Common myeloid progenitor, CD34-positive (primary cell): ENCODE measurements around the gene EMX1.

Experiments used
- CTCF ChIA-PET: fragments of 350-600 bp; sonication (Branson Sonifier 250); formaldehyde crosslinking; loops from one replicate; lab custom pipeline; 2021; ENCODE audit warnings: antibody characterized with exemption; lab: Charles Lee
- POLR2A ChIA-PET: fragments of 350-600 bp; sonication (Branson Sonifier 250); formaldehyde crosslinking; loops from one replicate; lab custom pipeline; 2021; ENCODE audit warnings: antibody characterized with exemption; lab: Charles Lee
- DNase-seq, 3 donors: peaks; one replicate each; pipeline versions ENCODE4 v3.0.0 to v3.0.0-alpha.2; 2013
- H3K27ac ChIP-seq, 2 experiments: 1 replicate in 1 of 2; 2 replicates in 1 of 2; pipeline ENCODE4 v1.7.0; 2013; ENCODE audit warnings: inconsistent platforms in 2 of 2, low read length in 2 of 2, mild to moderate bottlenecking in 2 of 2, low read depth in 1 of 2, moderate library complexity in 1 of 2; ENCODE audit not compliant: severe bottlenecking in 2 of 2, insufficient read depth in 1 of 2, poor library complexity in 1 of 2
- H3K27me3 ChIP-seq, 5 experiments: replicated peaks in 2 of 5; 1 replicate in 3 of 5; 2 replicates in 2 of 5; pipeline versions ENCODE4 v1.6.1 to v1.7.0; 2013; ENCODE audit warnings: low read length in 4 of 5, mild to moderate bottlenecking in 2 of 5, moderate library complexity in 2 of 5, inconsistent platforms in 1 of 5; ENCODE audit not compliant: insufficient read depth in 5 of 5, control insufficient read depth in 4 of 5
- H3K36me3 ChIP-seq, 4 experiments: 1 replicate in 2 of 4; 2 replicates in 2 of 4; pipeline versions ENCODE4 v1.6.1 to v1.7.0; 2013; ENCODE audit warnings: low read length in 3 of 4, control low read depth in 1 of 4, mild to moderate bottlenecking in 1 of 4; ENCODE audit not compliant: control insufficient read depth in 4 of 4, insufficient read depth in 4 of 4
- H3K4me1 ChIP-seq, 4 experiments: 1 replicate in 3 of 4; 2 replicates in 1 of 4; pipeline versions ENCODE4 v1.6.1 to v1.7.1; 2013; ENCODE audit warnings: low read length in 3 of 4, mild to moderate bottlenecking in 3 of 4, control low read depth in 1 of 4, inconsistent platforms in 1 of 4, moderate library complexity in 1 of 4; ENCODE audit not compliant: control insufficient read depth in 4 of 4, insufficient read depth in 4 of 4; ENCODE audit errors: control extremely low read depth in 1 of 4
- H3K4me3 ChIP-seq, 7 experiments: 1 replicate in 4 of 7; 2 replicates in 3 of 7; pipeline versions ENCODE4 v1.5.1 to v1.7.0; 2013; ENCODE audit warnings: mild to moderate bottlenecking in 7 of 7, low read length in 6 of 7, moderate library complexity in 6 of 7, inconsistent platforms in 2 of 7, low read depth in 2 of 7, control low read depth in 1 of 7; ENCODE audit not compliant: insufficient read depth in 4 of 7, control insufficient read depth in 1 of 7; ENCODE audit errors: extremely low read depth in 1 of 7
- H3K9me3 ChIP-seq, 5 experiments: 1 replicate in 4 of 5; 2 replicates in 1 of 5; pipeline versions ENCODE4 v1.6.1 to v1.7.1; 2013; ENCODE audit warnings: low read length in 4 of 5, mild to moderate bottlenecking in 2 of 5, inconsistent platforms in 1 of 5, low read depth in 1 of 5, moderate library complexity in 1 of 5; ENCODE audit not compliant: control insufficient read depth in 4 of 5, insufficient read depth in 2 of 5; ENCODE audit errors: control extremely low read depth in 1 of 5
- WGBS: methylation state at CpG from one replicate; pipeline ENCODE4 v1.1.5; 2013; ENCODE audit not compliant: insufficient coverage; 5-methylcytosine and 5-hydroxymethylcytosine counted together

EMX1 gene

GRCh38 chr2:72935611-72935957, 18.3 kb downstream of the EMX1 start:
- CTCF ChIA-PET = interaction anchor here (1.0 to 3.1 kb wide), 2 partner anchors 8 to 42 kb away, joined by 3 to 20 read pairs; no protein-coding TSS in a partner anchor
- H3K4me3 ChIP-seq = no peak overlapping the region
- POLR2A ChIA-PET = no interaction called here
- H3K36me3 ChIP-seq = no peaks in the 10 kb centered on the region
- WGBS = 93% methylated on average over 2 of the region's 2 CpGs
- peaks cover 0 to 23% (median 2%) of the 10 kb centered on the region in 5 experiments for H3K27me3 ChIP-seq
- DNase-seq = no peak
- H3K4me1 ChIP-seq = no peaks in the 10 kb centered on the region
- no peaks in the 10 kb centered on the region for H3K9me3 ChIP-seq
- no peak overlapping the region for H3K27ac ChIP-seq

- Histone ChIP-seq H3K4me1 (no peaks in the 10 kb centered on the region), H3K36me3 (no peaks in the 10 kb centered on the region), H3K4me3 (no peak overlapping the region), H3K9me3 (no peaks in the 10 kb centered on the region), H3K27me3 (peaks cover 0 to 12% (median 2%) of the 10 kb centered on the region in 5 experiments), H3K27ac (no peak overlapping the region)
- no peak for DNase-seq
- 91% methylated on average over 18 of the region's 19 CpGs for WGBS
- CTCF ChIA-PET = no interaction called here
- POLR2A ChIA-PET = no interaction called here
These were observed 19.5 kb downstream of the EMX1 start for GRCh38 chr2:72936660-72937355.

DNA sequence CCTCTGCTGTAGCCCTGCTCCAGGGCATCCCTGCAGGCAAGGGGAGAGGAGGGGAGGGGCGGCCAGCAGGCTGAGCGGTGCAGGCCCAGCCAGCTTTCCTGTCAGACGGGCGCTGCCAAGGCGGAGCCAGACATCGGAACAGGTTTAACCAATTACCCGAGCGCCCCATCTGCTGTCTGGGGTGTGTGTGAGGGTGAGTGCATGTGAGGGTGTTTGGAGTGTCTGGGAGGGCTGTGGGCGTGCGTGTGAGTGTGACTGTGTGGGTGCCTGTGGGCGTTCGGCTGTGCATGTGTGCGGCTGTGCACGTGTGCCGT, 20.0 kb downstream of the EMX1 start:
- CTCF ChIA-PET = no interaction called here

DNA sequence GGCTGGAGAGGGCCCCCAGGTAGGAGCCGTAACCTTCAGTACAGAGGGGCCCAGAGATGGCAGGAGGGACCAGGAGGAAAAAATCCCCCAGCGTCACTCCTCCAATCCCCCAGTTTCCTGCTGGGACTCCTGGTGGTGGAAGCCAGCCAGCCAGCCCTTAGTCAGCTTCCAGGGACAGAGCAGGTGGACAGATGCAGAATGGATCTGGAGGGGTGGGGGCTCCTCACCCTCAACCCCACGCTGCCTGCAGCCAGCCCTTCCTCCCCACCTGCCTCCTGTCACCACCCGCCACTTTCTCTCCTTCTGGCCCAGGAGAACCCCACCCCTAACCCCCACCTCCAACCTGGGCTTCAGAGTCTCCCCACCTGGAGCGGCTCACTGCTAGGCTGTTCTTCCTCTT, 21.1 kb downstream of the EMX1 start:
- peaks cover 0 to 3% (median under 1%) of the 10 kb centered on the region in 4 experiments for H3K36me3 ChIP-seq
- H3K4me1 ChIP-seq = no peaks in the 10 kb centered on the region
- ChIA-PET CTCF (interaction anchor here (1.1 to 2.9 kb wide), 3 partner anchors 11 to 52 kb away, joined by 3 to 10 read pairs (median 3); no protein-coding TSS in a partner anchor), POLR2A (no interaction called here)
- 100% methylated on average over 3 of the region's 5 CpGs for WGBS
- no peaks in the 10 kb centered on the region for H3K9me3 ChIP-seq
- no peak for DNase-seq
- H3K27me3 ChIP-seq = peaks cover 0 to 2% (median 0%) of the 10 kb centered on the region in 5 experiments
- H3K4me3 ChIP-seq = no peak overlapping the region
- H3K27ac ChIP-seq = no peak overlapping the region

More for the DNA sequence above, 20.0 kb downstream of the EMX1 start:
- Histone ChIP-seq H3K9me3 (no peaks in the 10 kb centered on the region), H3K27me3 (peaks cover 0 to 7% (median 2%) of the 10 kb centered on the region in 5 experiments), H3K27ac (no peak overlapping the region), H3K36me3 (peaks cover 0 to 2% (median 0%) of the 10 kb centered on the region in 4 experiments), H3K4me1 (no peaks in the 10 kb centered on the region), H3K4me3 (no peak overlapping the region)
- DNase-seq = no peak
- POLR2A ChIA-PET = no interaction called here
- 97% methylated on average over 7 of the region's 15 CpGs for WGBS

DNA sequence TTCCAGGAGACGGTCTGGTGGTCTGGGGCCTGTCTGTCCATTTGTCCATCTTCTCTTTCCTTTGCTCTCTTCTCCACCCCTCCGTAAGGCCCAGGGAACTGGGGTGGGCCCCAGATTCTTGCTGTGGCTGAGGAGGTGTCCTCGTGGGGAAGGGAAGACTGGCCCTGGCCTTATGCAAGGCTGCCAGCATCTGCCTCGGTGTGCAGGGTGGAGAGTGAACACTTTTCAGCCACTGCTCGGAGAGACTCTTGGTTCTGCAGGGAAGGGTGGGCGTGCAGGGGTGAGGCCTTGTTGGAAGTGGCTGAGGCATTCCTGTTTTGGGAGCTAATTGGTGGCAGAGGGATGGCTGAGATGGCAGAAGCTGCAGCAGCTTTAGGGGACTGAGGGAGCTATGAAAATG, 23.0 kb downstream of the EMX1 start:
- CTCF ChIA-PET = interaction anchor here (1.3 to 2.9 kb wide), 3 partner anchors 9 to 48 kb away, joined by 3 to 10 read pairs (median 6); no protein-coding TSS in a partner anchor
- Histone ChIP-seq H3K9me3 (no peaks in the 10 kb centered on the region), H3K4me3 (no peak overlapping the region), H3K36me3 (peaks cover 0 to 5% (median 2%) of the 10 kb centered on the region in 4 experiments), H3K4me1 (no peaks in the 10 kb centered on the region), H3K27ac (no peak overlapping the region), H3K27me3 (peaks cover 0 to 2% (median 0%) of the 10 kb centered on the region in 5 experiments)
- POLR2A ChIA-PET = no interaction called here
- no peak for DNase-seq
- WGBS = 91% methylated on average over 6 of the region's 6 CpGs

- POLR2A ChIA-PET = no interaction called here
- CTCF ChIA-PET = interaction anchor here (1.3 to 2.9 kb wide), 2 partner anchors 14 to 48 kb away, joined by 3 to 10 read pairs; no protein-coding TSS in a partner anchor
- H3K4me3 ChIP-seq = no peak overlapping the region
- no peak overlapping the region for H3K27ac ChIP-seq
- no peak for DNase-seq
- WGBS = 100% methylated on average over 2 of the region's 6 CpGs
- H3K27me3 ChIP-seq = peaks cover 0 to 2% (median 0%) of the 10 kb centered on the region in 5 experiments
- peaks cover 0 to 5% (median 2%) of the 10 kb centered on the region in 4 experiments for H3K36me3 ChIP-seq
- no peaks in the 10 kb centered on the region for H3K9me3 ChIP-seq
- H3K4me1 ChIP-seq = no peaks in the 10 kb centered on the region
These were observed 23.5 kb downstream of the EMX1 start for GRCh38 chr2:72940786-72941185.

DNA sequence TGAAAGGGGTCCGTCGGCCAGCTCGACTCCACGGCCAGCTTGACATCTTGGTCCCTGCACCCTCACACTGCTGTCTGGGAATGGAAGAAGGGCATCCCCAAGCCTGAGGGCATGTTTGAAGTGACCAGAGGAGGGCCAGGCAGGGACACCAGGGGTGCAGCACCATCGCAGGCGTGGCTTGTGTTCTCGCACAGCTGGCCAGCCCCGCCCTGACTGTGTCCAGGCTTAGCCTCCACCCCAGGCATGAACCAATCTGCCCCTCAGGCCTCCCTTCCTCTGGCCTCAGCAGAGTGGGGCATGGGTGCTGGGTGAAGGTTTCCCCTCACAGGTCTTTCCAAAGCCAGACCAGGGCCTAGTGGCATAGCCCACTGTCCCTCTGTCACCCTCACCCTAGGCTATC, 25.0 kb downstream of the EMX1 start:
- Histone ChIP-seq H3K27ac (no peak overlapping the region), H3K36me3 (peaks cover 0 to 5% (median 2%) of the 10 kb centered on the region in 4 experiments), H3K4me3 (no peak overlapping the region), H3K27me3 (no peaks in the 10 kb centered on the region), H3K9me3 (no peaks in the 10 kb centered on the region), H3K4me1 (no peaks in the 10 kb centered on the region)
- DNase-seq = no peak
- CTCF ChIA-PET = no interaction called here
- POLR2A ChIA-PET = no interaction called here
- 97% methylated on average over 4 of the region's 8 CpGs for WGBS
